H9 (cell line): ENCODE measurements around the gene ZNF287. TPM values are rescaled to one million over a fixed set of nuclear protein-coding genes. Genes with fewer than 3 reads are reported as not detected.
A peak's percentile ranks its signal among the peaks of the same experiment; 100 is the strongest.

Experiments
- DNase-seq: peaks from one replicate; pipeline ENCODE4 v3.0.0-alpha.2; 2017
- H2AFZ ChIP-seq: one replicate; pipeline ENCODE4 v1.6.1; 2013; ENCODE audit warnings: mild to moderate bottlenecking, low read length, control low read depth, moderate library complexity
- H2AK5ac ChIP-seq: 2 replicates; pipeline ENCODE4 v1.6.1; 2013; ENCODE audit warnings: low read length, control low read depth, mixed read lengths; ENCODE audit not compliant: insufficient read length
- H2BK120ac ChIP-seq: one replicate; pipeline ENCODE4 v1.6.1; 2013; ENCODE audit warnings: low read depth, mild to moderate bottlenecking, low read length, control low read depth, inconsistent platforms; ENCODE audit not compliant: poor library complexity, severe bottlenecking
- H2BK12ac ChIP-seq: 2 replicates; pipeline ENCODE4 v1.6.1; 2013; ENCODE audit warnings: low read length, control low read depth, mixed read lengths, low read depth; ENCODE audit not compliant: insufficient read length
- H2BK15ac ChIP-seq: 2 replicates; pipeline ENCODE4 v1.6.1; 2013; ENCODE audit warnings: low read depth, low read length, control low read depth
- H2BK20ac ChIP-seq: one replicate; pipeline ENCODE4 v1.6.1; 2013; ENCODE audit warnings: low read depth, mild to moderate bottlenecking, low read length, control low read depth, inconsistent platforms; ENCODE audit not compliant: poor library complexity, severe bottlenecking
- H2BK5ac ChIP-seq: 2 replicates; pipeline ENCODE4 v1.6.1; 2013; ENCODE audit warnings: low read length, control low read depth, mixed read lengths; ENCODE audit not compliant: insufficient read length
- H3K14ac ChIP-seq: 2 replicates; pipeline ENCODE4 v1.6.1; 2013; ENCODE audit warnings: low read length, control low read depth; ENCODE audit not compliant: insufficient read depth
- H3K18ac ChIP-seq: 2 replicates; pipeline ENCODE4 v1.6.1; 2013; ENCODE audit warnings: low read depth, mild to moderate bottlenecking, mixed read lengths, low read length, control low read depth; ENCODE audit not compliant: insufficient read length
- H3K23ac ChIP-seq: 2 replicates; pipeline ENCODE4 v1.6.1; 2013; ENCODE audit warnings: low read length, control low read depth, mixed read lengths, low read depth; ENCODE audit not compliant: insufficient read length
- H3K23me2 ChIP-seq: 2 replicates; pipeline ENCODE4 v1.6.1; 2013; ENCODE audit warnings: low read depth, mild to moderate bottlenecking, mixed read lengths, low read length, control low read depth; ENCODE audit not compliant: insufficient read length, poor library complexity, severe bottlenecking
- H3K27ac ChIP-seq: 2 replicates; pipeline ENCODE4 v1.5.1; 2013; ENCODE audit warnings: low read length, control low read depth, mixed read lengths, low read depth; ENCODE audit not compliant: insufficient read length
- H3K27me3 ChIP-seq: 2 replicates; pipeline ENCODE4 v1.6.1; 2013; ENCODE audit warnings: low read length, control low read depth, inconsistent platforms; ENCODE audit not compliant: insufficient read depth
- H3K4ac ChIP-seq: 2 replicates; pipeline ENCODE4 v1.6.1; 2013; ENCODE audit warnings: low read depth, mild to moderate bottlenecking, control low read depth, inconsistent platforms, low read length, moderate library complexity
- H3K4me1 ChIP-seq: 2 replicates; pipeline ENCODE4 v1.6.1; 2013; ENCODE audit warnings: low read length, control low read depth, inconsistent platforms; ENCODE audit not compliant: insufficient read depth
- H3K4me2 ChIP-seq: 2 replicates; pipeline ENCODE4 v1.6.1; 2013; ENCODE audit warnings: low read length, control low read depth, mixed read lengths; ENCODE audit not compliant: insufficient read length, insufficient read depth
- H3K56ac ChIP-seq: 2 replicates; pipeline ENCODE4 v1.6.1; 2013; ENCODE audit warnings: low read depth, mild to moderate bottlenecking, mixed read lengths, low read length, control low read depth; ENCODE audit not compliant: insufficient read length
- H3K79me1 ChIP-seq: 2 replicates; pipeline ENCODE4 v1.6.1; 2013; ENCODE audit warnings: low read depth, mild to moderate bottlenecking, moderate library complexity, low read length, control low read depth, inconsistent platforms; ENCODE audit not compliant: insufficient read depth, poor library complexity, severe bottlenecking
- H3K79me2 ChIP-seq: 2 replicates; pipeline ENCODE4 v1.6.1; 2013; ENCODE audit warnings: low read length, control low read depth, inconsistent platforms; ENCODE audit not compliant: insufficient read depth
- H3K9ac ChIP-seq: 2 replicates; pipeline ENCODE4 v1.6.1; 2013; ENCODE audit warnings: low read length, control low read depth, mixed read lengths; ENCODE audit not compliant: insufficient read length; ENCODE audit errors: extremely low read depth
- H3K9me3 ChIP-seq: one replicate; pipeline ENCODE4 v1.6.1; 2013; ENCODE audit warnings: low read depth, low read length, inconsistent platforms; ENCODE audit not compliant: control insufficient read depth
- H3T11ph ChIP-seq: one replicate; pipeline ENCODE4 v1.6.1; 2013; ENCODE audit warnings: mild to moderate bottlenecking, low read length, control low read depth, inconsistent platforms
- H4K20me1 ChIP-seq: one replicate; pipeline ENCODE4 v1.6.1; 2013; ENCODE audit not compliant: control insufficient read depth, insufficient read length, insufficient read depth
- H4K5ac ChIP-seq: 2 replicates; pipeline ENCODE4 v1.6.1; 2013; ENCODE audit warnings: low read depth, mild to moderate bottlenecking, mixed read lengths, low read length, control low read depth; ENCODE audit not compliant: insufficient read length
- H4K8ac ChIP-seq: replicated peaks from 2 replicates; pipeline ENCODE4 v1.6.1; 2013; ENCODE audit warnings: low read length, control low read depth, mixed read lengths, low read depth; ENCODE audit not compliant: insufficient read length
- H4K91ac ChIP-seq: 2 replicates; pipeline ENCODE4 v1.6.1; 2013; ENCODE audit warnings: low read depth, mild to moderate bottlenecking, moderate library complexity, mixed read lengths, low read length, control low read depth; ENCODE audit not compliant: insufficient read length
- H3K27ac Mint-ChIP-seq, 3 experiments: 2 replicates in 2 of 3; 3 replicates in 1 of 3; pipeline ENCODE4 v1.8.0; 2020 to 2021; ENCODE audit warnings: mixed read lengths in 3 of 3, mild to moderate bottlenecking in 1 of 3, moderate library complexity in 1 of 3
- H3K27me3 Mint-ChIP-seq: 2 replicates; pipeline ENCODE4 v1.8.0; 2021; ENCODE audit warnings: low read depth, mild to moderate bottlenecking, moderate library complexity, mixed read lengths
- H3K36me3 Mint-ChIP-seq, 3 experiments: 2 replicates in 2 of 3; 3 replicates in 1 of 3; pipeline ENCODE4 v1.8.0; 2020 to 2021; ENCODE audit warnings: low read depth in 3 of 3, mixed read lengths in 3 of 3; ENCODE audit not compliant: insufficient read depth in 1 of 3
- H3K4me1 Mint-ChIP-seq, 2 experiments: 2 replicates each; pipeline ENCODE4 v1.8.0; 2020; ENCODE audit warnings: mixed read lengths in 2 of 2
- H3K4me3 Mint-ChIP-seq, 2 experiments: 2 replicates in 1 of 2; 3 replicates in 1 of 2; pipeline ENCODE4 v1.8.0; 2020 to 2021; ENCODE audit warnings: mild to moderate bottlenecking in 2 of 2, mixed read lengths in 2 of 2, moderate library complexity in 1 of 2
- H3K9me3 Mint-ChIP-seq, 2 experiments: 2 replicates in 1 of 2; 3 replicates in 1 of 2; pipeline ENCODE4 v1.8.0; 2020; ENCODE audit warnings: mild to moderate bottlenecking in 2 of 2, mixed read lengths in 2 of 2, moderate library complexity in 1 of 2
- WGBS: extraction: QIAGEN DNeasy Blood & Tissue Kit; methylation state at CpG from one replicate; pipeline ENCODE4 v1.1.7; 2013; ENCODE audit warnings: missing lambda C conversion rate, low lambda C conversion rate, mixed read lengths; ENCODE audit not compliant: insufficient read length; ENCODE audit errors: extremely low coverage; 5-methylcytosine and 5-hydroxymethylcytosine counted together
- total RNA-seq: library from RNA; stranded (reverse); gene quantifications from 2 replicates; pipeline ENCODE4 v1.2.1, GENCODE V29; 2021
- TF ChIP-seq, protein P1 (sequence below): fragments of 200-600 bp; sonication (generic); conservative IDR thresholded peaks from 3 replicates; pipeline ENCODE4 v1.8.0; 2021; ENCODE audit warnings: antibody characterized with exemption, mild to moderate bottlenecking

ZNF287 gene
- total RNA-seq, 1 experiment from 2014 or later, result 7.1 TPM

DNA sequence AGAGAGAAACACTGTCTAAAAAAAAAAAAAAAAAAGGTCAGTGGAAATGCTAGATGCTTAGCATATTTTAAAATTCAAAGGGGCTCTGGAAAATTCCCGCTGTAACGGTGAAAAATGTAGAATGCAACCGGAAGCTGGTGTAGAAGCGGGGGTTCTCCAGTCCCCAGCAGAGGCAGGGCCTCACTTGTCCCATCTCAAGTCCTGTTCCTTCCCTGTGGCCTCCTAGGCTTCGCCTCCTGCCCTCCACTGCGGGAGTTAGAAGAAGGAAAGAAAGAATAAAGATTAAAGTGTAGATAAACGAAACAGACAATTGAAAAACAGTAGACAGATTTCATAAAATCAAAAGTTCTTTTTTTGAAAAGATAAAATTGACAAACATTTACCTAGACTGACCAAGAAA, 14.8 kb upstream of the ZNF287 start:
- TF ChIP-seq, protein P1, sequence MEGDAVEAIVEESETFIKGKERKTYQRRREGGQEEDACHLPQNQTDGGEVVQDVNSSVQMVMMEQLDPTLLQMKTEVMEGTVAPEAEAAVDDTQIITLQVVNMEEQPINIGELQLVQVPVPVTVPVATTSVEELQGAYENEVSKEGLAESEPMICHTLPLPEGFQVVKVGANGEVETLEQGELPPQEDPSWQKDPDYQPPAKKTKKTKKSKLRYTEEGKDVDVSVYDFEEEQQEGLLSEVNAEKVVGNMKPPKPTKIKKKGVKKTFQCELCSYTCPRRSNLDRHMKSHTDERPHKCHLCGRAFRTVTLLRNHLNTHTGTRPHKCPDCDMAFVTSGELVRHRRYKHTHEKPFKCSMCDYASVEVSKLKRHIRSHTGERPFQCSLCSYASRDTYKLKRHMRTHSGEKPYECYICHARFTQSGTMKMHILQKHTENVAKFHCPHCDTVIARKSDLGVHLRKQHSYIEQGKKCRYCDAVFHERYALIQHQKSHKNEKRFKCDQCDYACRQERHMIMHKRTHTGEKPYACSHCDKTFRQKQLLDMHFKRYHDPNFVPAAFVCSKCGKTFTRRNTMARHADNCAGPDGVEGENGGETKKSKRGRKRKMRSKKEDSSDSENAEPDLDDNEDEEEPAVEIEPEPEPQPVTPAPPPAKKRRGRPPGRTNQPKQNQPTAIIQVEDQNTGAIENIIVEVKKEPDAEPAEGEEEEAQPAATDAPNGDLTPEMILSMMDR, result no peak
- no CpG with 5 or more reads among the region's 7 CpGs for WGBS

More for the DNA sequence above, 14.8 kb upstream of the ZNF287 start:
- Histone ChIP-seq H4K91ac (no peak overlapping the region), H3K4ac (no peak overlapping the region), H4K20me1 (no peaks in the 10 kb centered on the region), H2BK120ac (no peak overlapping the region), H3K79me2 (no peaks in the 10 kb centered on the region), H3K27ac (no peak overlapping the region), H3K27me3 (peaks cover 4% of the 10 kb centered on the region; the same call in 1 of the 2 replicates), H2BK20ac (no peak overlapping the region), H3K4me2 (peak overlapping the region; percentile 48), H3K23ac (no peak overlapping the region), H3K18ac (no peak overlapping the region), H3K23me2 (peaks cover 3% of the 10 kb centered on the region), H3K4me1 (no peaks in the 10 kb centered on the region), H2BK5ac (no peak overlapping the region), H2BK12ac (no peak overlapping the region), H2AK5ac (no peak overlapping the region), H3K9me3 (no peaks in the 10 kb centered on the region), H2BK15ac (no peak overlapping the region), H4K5ac (no peak overlapping the region), H2AFZ (no peak overlapping the region), H4K8ac (no peak overlapping the region), H3K9ac (no peak overlapping the region), H3K14ac (no peak overlapping the region), H3K56ac (no peak overlapping the region), H3T11ph (no peak overlapping the region), H3K79me1 (no peaks in the 10 kb centered on the region)
- no peak for DNase-seq
- H3K9me3 Mint-ChIP-seq, result peaks cover 5 to 6% of the 10 kb centered on the region in 2 experiments; a peak in 4 of 5 replicates
- H3K4me1 Mint-ChIP-seq, result peaks cover 12 to 24% of the 10 kb centered on the region in 2 experiments
- H3K27ac Mint-ChIP-seq, result no peak overlapping the region
- peaks cover 48% of the 10 kb centered on the region for H3K27me3 Mint-ChIP-seq
- peak overlapping the region; percentile 21 to 71; a peak in 4 of 5 replicates for H3K4me3 Mint-ChIP-seq
- peaks cover 0 to 2% (median 0%) of the 10 kb centered on the region in 3 experiments; a peak in 2 of 7 replicates for H3K36me3 Mint-ChIP-seq
